Spleen (tissue), 11 donors: Measurements from ENCODE around the gene MATN1. TPM values are rescaled to one million over a fixed set of nuclear protein-coding genes. Genes with fewer than 3 reads are reported as not detected.
"Not testable (repeated sequence)": the region's sequence is repeated elsewhere in the genome, so short reads cannot be mapped to it uniquely, and the experiment has no call there.

Experiments used
- DNase-seq: peaks from one replicate; pipeline ENCODE4 v3.0.0-alpha.2; 2020
- H3K27ac ChIP-seq, 8 donors: fragments of 200-600 bp; sonication (generic) in 7 of 8; 1 replicate in 4 of 8; 2 replicates in 4 of 8; pipeline versions ENCODE4 v1.5.0 to v1.8.0; 2016 to 2021; ENCODE audit warnings: inconsistent platforms in 4 of 8, mild to moderate bottlenecking in 4 of 8, moderate library complexity in 1 of 8
- H3K27me3 ChIP-seq, 7 donors: fragments of 200-600 bp; sonication (generic) in 6 of 7; replicated peaks in 1 of 7; 1 replicate in 4 of 7; 2 replicates in 3 of 7; pipeline versions ENCODE4 v1.5.0 to v1.8.0; 2016 to 2021; ENCODE audit warnings: inconsistent platforms in 3 of 7, mild to moderate bottlenecking in 1 of 7
- H3K36me3 ChIP-seq, 6 donors: fragments of 200-600 bp; sonication (generic) in 5 of 6; 1 replicate in 4 of 6; 2 replicates in 2 of 6; pipeline versions ENCODE4 v1.5.0 to v1.8.0; 2016 to 2021; ENCODE audit warnings: inconsistent platforms in 2 of 6
- H3K4me1 ChIP-seq, 6 donors: fragments of 200-600 bp; sonication (generic) in 5 of 6; 1 replicate in 3 of 6; 2 replicates in 3 of 6; pipeline versions ENCODE4 v1.5.0 to v1.8.0; 2016 to 2021; ENCODE audit warnings: inconsistent platforms in 3 of 6
- H3K4me3 ChIP-seq, 8 donors: fragments of 200-600 bp; sonication (generic) in 7 of 8; 1 replicate in 4 of 8; 2 replicates in 4 of 8; pipeline versions ENCODE4 v1.5.0 to v1.8.0; 2016 to 2021; ENCODE audit warnings: inconsistent platforms in 4 of 8, mild to moderate bottlenecking in 4 of 8, moderate library complexity in 2 of 8
- H3K9me3 ChIP-seq, 8 donors: fragments of 200-600 bp; sonication (generic) in 7 of 8; 1 replicate in 4 of 8; 2 replicates in 4 of 8; pipeline versions ENCODE4 v1.5.0 to v1.8.0; 2016 to 2021; ENCODE audit warnings: inconsistent platforms in 4 of 8
- CTCF ChIP-seq, 11 experiments: fragments of 200-600 bp in 7 of 11; fragments of 450-650 bp in 4 of 11; sonication (generic) in 4 of 11; IDR thresholded peaks in 8 of 11; conservative IDR thresholded peaks in 3 of 11; 1 replicate in 7 of 11; 2 replicates in 4 of 11; pipeline versions ENCODE4 v1.4.0 to v1.8.0; 2016 to 2021; ENCODE audit warnings: antibody characterized with exemption in 11 of 11, inconsistent platforms in 4 of 11, mild to moderate bottlenecking in 1 of 11
- POLR2A ChIP-seq, 3 donors: fragments of 450-650 bp; IDR thresholded peaks; one replicate each; pipeline ENCODE4 v1.5.1; 2017; ENCODE audit warnings: antibody characterized with exemption in 3 of 3, mild to moderate bottlenecking in 1 of 3
- POLR2AphosphoS5 ChIP-seq, 3 donors: sonication (generic); formaldehyde crosslinking; IDR thresholded peaks; one replicate each; pipeline ENCODE4 v1.5.1; 2017; ENCODE audit warnings: antibody characterized with exemption in 3 of 3
- WGBS, 5 donors: extraction: QIAGEN DNeasy Blood & Tissue Kit in 3 of 5; methylation state at CpG; one replicate each; pipeline versions ENCODE4 v1.1.5 to v1.1.7; 2013 to 2018; 5-methylcytosine and 5-hydroxymethylcytosine counted together
- intact Hi-C: fragments of 100-400 bp; cut with DNase I; formaldehyde crosslinking; loops from one replicate; pipeline ENCODE4 v1.15.0; 2023; ENCODE audit warnings: low total_unique reads
- polyA plus RNA-seq, 3 donors: library from polyadenylated mRNA; stranded (reverse); fragments of 200-250 nt; gene quantifications; one replicate each; pipeline ENCODE4 v1.2.1, GENCODE V29; 2013
- total RNA-seq, 7 donors: library from RNA; depleted of rRNA in 3 of 7; stranded (reverse); fragments of >200 nt in 3 of 7; fragmentation: NEBNext Ultra II Directional in 4 of 7; extraction: Animal tissue kit (Norgen Biotek cat#: 25700) in 4 of 7; gene quantifications; one replicate each; pipeline versions ENCODE4 v1.1.0 to v1.2.1, GENCODE V29; 2016 to 2021
- donor health status: healthy with polysubstance abuse.
- donor health status: DM: no; HTN: no; CAD: no; lungs with moderate emphysema.
- donor health status: DM: no; HTN: no; CAD: no.
- donor health status: Bipolar disorder and iron deficiency.
- donor health status: healthy.
- donor health status: DM: no; HTN: no; CAD: no.
- donor health status: DM: yes; HTN: yes; CAD: no.

MATN1 gene
- total and polyA plus RNA-seq, 10 donors: 0.04 to 1.1 (median 0.54) TPM; not detected in 1

GRCh38 chr1:30691480-30691879, 31.9 kb downstream of the MATN1 start:
- Histone ChIP-seq H3K4me3 (no peak overlapping the region), H3K27ac (no peak overlapping the region), H3K4me1 (peaks cover 0 to 1% (median 0%) of the 10 kb centered on the region in 6 donors), H3K9me3 (no peaks in the 10 kb centered on the region), H3K27me3 (peaks cover 0 to 34% (median 5%) of the 10 kb centered on the region in 7 donors), H3K36me3 (no peaks in the 10 kb centered on the region)
- no peak for TF ChIP-seq CTCF (IDR thresholded peaks at IDR 0.05 in 8 of 11, conservative IDR thresholded peaks at IDR 0.05 in 3 of 11)
- peak; percentile 29 to 71 (median 36) for TF ChIP-seq POLR2AphosphoS5 (IDR thresholded peaks at IDR 0.05)
- TF ChIP-seq POLR2A (IDR thresholded peaks at IDR 0.05): no peak
- 44 to 67% (median 65%) methylated on average over 5 of the region's 5 CpGs for WGBS, 5 donors
- DNase-seq: no peak
- intact Hi-C loops: no loop called here

GRCh38 chr1:30689901-30690645, 33.3 kb downstream of the MATN1 start:
- 64 to 68% (median 65%) methylated on average over 7 of the region's 7 CpGs for WGBS, 5 donors
- Histone ChIP-seq H3K4me1 (peaks cover 0 to 13% (median 4%) of the 10 kb centered on the region in 6 donors), H3K4me3 (no peak overlapping the region), H3K27ac (no peak overlapping the region), H3K36me3 (no peaks in the 10 kb centered on the region), H3K9me3 (no peaks in the 10 kb centered on the region), H3K27me3 (peaks cover 0 to 48% (median 18%) of the 10 kb centered on the region in 7 donors)
- intact Hi-C loops: no loop called here
- DNase-seq: no peak
- TF ChIP-seq POLR2AphosphoS5 (IDR thresholded peaks at IDR 0.05) (no peak), CTCF (IDR thresholded peaks at IDR 0.05 in 8 of 11, conservative IDR thresholded peaks at IDR 0.05 in 3 of 11) (no peak), POLR2A (IDR thresholded peaks at IDR 0.05) (no peak)

- Histone ChIP-seq H3K27ac (no peak overlapping the region), H3K4me3 (no peak overlapping the region), H3K36me3 (no peaks in the 10 kb centered on the region), H3K4me1 (peaks cover 0 to 18% (median 8%) of the 10 kb centered on the region in 6 donors), H3K9me3 (no peaks in the 10 kb centered on the region), H3K27me3 (peaks cover 0 to 57% (median 27%) of the 10 kb centered on the region in 7 donors)
- no peak for DNase-seq
- 50 to 77% (median 72%) methylated on average over 10 to 11 of the region's 11 CpGs for WGBS, 5 donors
- TF ChIP-seq CTCF (IDR thresholded peaks at IDR 0.05 in 8 of 11, conservative IDR thresholded peaks at IDR 0.05 in 3 of 11) (no peak), POLR2AphosphoS5 (IDR thresholded peaks at IDR 0.05) (no peak), POLR2A (IDR thresholded peaks at IDR 0.05) (no peak)
- intact Hi-C loops: no loop called here
Measured at GRCh38 chr1:30688920-30689794, 34.2 kb downstream of the MATN1 start.

GRCh38 chr1:30688516-30688915, 34.9 kb downstream of the MATN1 start:
- WGBS, 5 donors: 80 to 95% (median 92%) methylated on average over 9 of the region's 9 CpGs
- DNase-seq: not testable (repeated sequence)
- H3K27me3 ChIP-seq: peaks cover 0 to 64% (median 34%) of the 10 kb centered on the region in 7 donors

More at GRCh38 chr1:30688516-30688915, 34.9 kb downstream of the MATN1 start:
- peaks cover 0 to 18% (median 8%) of the 10 kb centered on the region in 6 donors for H3K4me1 ChIP-seq
- H3K36me3 ChIP-seq, H3K9me3 ChIP-seq, H3K27ac ChIP-seq, H3K4me3 ChIP-seq, intact Hi-C loops: not testable (repeated sequence)
